HepG2 (cell line): Measurements from ENCODE around the gene RHEBL1. TPM values are rescaled to one million over a fixed set of nuclear protein-coding genes. Genes with fewer than 3 reads are reported as not detected.

Source experiments
- ATAC-seq: fragments of 200-7000 bp; cut with Tn5 transposase; 3 replicates; pipeline ENCODE4 v1.9.1; 2020; ENCODE audit warnings: mild to moderate bottlenecking, moderate library complexity
- BruUV-seq: library from RNA; stranded (reverse); fragments of 400-500 nt; replicated peaks from 2 replicates; lab custom pipeline; 2021; lab: Mats Ljungman, UMichigan
- CTCF ChIA-PET: fragments of 300-600 bp; formaldehyde crosslinking; extraction: SDS; loops from one replicate; lab custom pipeline; 2021; ENCODE audit warnings: low total read pairs, inconsistent platforms, low intra/inter-chr PET ratio; lab: Yijun Ruan, JAX
- POLR2A ChIA-PET: fragments of 350-600 bp; sonication (Branson Sonifier 250); formaldehyde crosslinking; loops from one replicate; lab custom pipeline; 2020; ENCODE audit warnings: antibody characterized with exemption, inconsistent platforms; lab: Yijun Ruan, JAX
- DNase-seq: peaks from one replicate; pipeline ENCODE4 v3.0.0-alpha.2; 2015; ENCODE audit warnings: low spot score
- FAIRE-seq: peaks from 3 replicates; lab custom pipeline; 2011; peaks lifted over from hg19 to GRCh38; lab: Jason Lieb, UNC
- H2AFZ ChIP-seq: one replicate; pipeline ENCODE4 v1.6.1; 2011; ENCODE audit warnings: low read length, inconsistent platforms
- H3K27ac ChIP-seq: fragments of 300-600 bp; 3 replicates; pipeline ENCODE4 v1.8.0; 2011; ENCODE audit warnings: mixed run types, mild to moderate bottlenecking, mixed read lengths, low read length, inconsistent platforms; ENCODE audit not compliant: insufficient read depth; ENCODE audit errors: extremely low read length
- H3K27me3 ChIP-seq, 2 experiments: fragments of 200-600 bp in 1 of 2; 2 replicates in 1 of 2; 3 replicates in 1 of 2; pipeline versions ENCODE4 v1.6.0 to v1.8.0; 2011; ENCODE audit warnings: low read length in 2 of 2, mild to moderate bottlenecking in 2 of 2, moderate library complexity in 2 of 2, inconsistent platforms in 1 of 2; ENCODE audit not compliant: insufficient read depth in 2 of 2, control insufficient read depth in 1 of 2
- H3K36me3 ChIP-seq, 2 experiments: fragments of 200-600 bp in 1 of 2; replicated peaks in 1 of 2; 2 replicates in 1 of 2; 3 replicates in 1 of 2; pipeline versions ENCODE4 v1.5.1 to v1.8.0; 2011; ENCODE audit warnings: low read length in 2 of 2, inconsistent platforms in 1 of 2; ENCODE audit not compliant: insufficient read depth in 2 of 2, control insufficient read depth in 1 of 2
- H3K4me1 ChIP-seq: 2 replicates; pipeline ENCODE4 v1.5.1; 2012; ENCODE audit warnings: low read length, inconsistent platforms; ENCODE audit not compliant: insufficient read depth
- H3K4me2 ChIP-seq: 2 replicates; pipeline ENCODE4 v1.6.0; 2011; ENCODE audit warnings: low read depth, low read length, inconsistent platforms
- H3K4me3 ChIP-seq, 3 experiments: fragments of 200-600 bp in 1 of 3; sonication (generic), shearing (Covaris generic) in 1 of 3; replicated peaks in 1 of 3; 2 replicates each; pipeline ENCODE4 v1.5.1; 2011 to 2016; ENCODE audit warnings: low read length in 3 of 3, inconsistent platforms in 2 of 3, low read depth in 2 of 3, mild to moderate bottlenecking in 2 of 3, control low read depth in 1 of 3, mixed read lengths in 1 of 3; ENCODE audit not compliant: insufficient read depth in 1 of 3
- H3K79me2 ChIP-seq: one replicate; pipeline ENCODE4 v1.6.1; 2011; ENCODE audit warnings: low read length, inconsistent platforms; ENCODE audit not compliant: insufficient read depth
- H3K9ac ChIP-seq: 2 replicates; pipeline ENCODE4 v1.6.0; 2011; ENCODE audit warnings: mild to moderate bottlenecking, low read depth, low read length, inconsistent platforms; ENCODE audit not compliant: insufficient read depth
- H3K9me3 ChIP-seq: 2 replicates; pipeline ENCODE4 v1.5.1; 2012; ENCODE audit warnings: mild to moderate bottlenecking, low read length
- H4K20me1 ChIP-seq: 2 replicates; pipeline ENCODE4 v1.6.0; 2011; ENCODE audit warnings: inconsistent platforms, mild to moderate bottlenecking, low read length, moderate library complexity; ENCODE audit not compliant: insufficient read depth
- AGO2 ChIP-seq: fragments of 200-400 bp; formaldehyde crosslinking; optimal IDR thresholded peaks from 2 replicates; pipeline ENCODE3; 2017; ENCODE audit warnings: mild to moderate bottlenecking, low read depth, low read length, moderate library complexity
- CREBL2 ChIP-seq: sonication (generic); formaldehyde crosslinking; IDR thresholded peaks from 2 replicates; pipeline ENCODE4 v1.8.1; 2023; ENCODE audit warnings: missing genetic modification reagents, mild to moderate bottlenecking, borderline replicate concordance
- SMAD3 ChIP-seq: sonication (generic); formaldehyde crosslinking; IDR thresholded peaks from 2 replicates; pipeline ENCODE4 v1.4.0; 2020; ENCODE audit warnings: missing genetic modification reagents
- ZMYM2 ChIP-seq: sonication (generic); formaldehyde crosslinking; IDR thresholded peaks from 2 replicates; pipeline ENCODE4 v1.8.0; 2022; ENCODE audit warnings: mild to moderate bottlenecking, missing genetic modification reagents
- ZNF224 ChIP-seq: sonication (generic); formaldehyde crosslinking; IDR thresholded peaks from 2 replicates; pipeline ENCODE4 v1.5.0; 2020; ENCODE audit warnings: mild to moderate bottlenecking, missing genetic modification reagents
- ZNF407 ChIP-seq: sonication (generic); formaldehyde crosslinking; IDR thresholded peaks from one replicate; pipeline ENCODE4 v1.5.1; 2020; ENCODE audit warnings: mild to moderate bottlenecking, missing genetic modification reagents; ENCODE audit errors: not compliant biosample characterization
- ZNF496 ChIP-seq: sonication (generic); formaldehyde crosslinking; IDR thresholded peaks from 2 replicates; pipeline ENCODE4 v1.8.1; 2023; ENCODE audit warnings: mild to moderate bottlenecking, moderate library complexity, missing genetic modification reagents; ENCODE audit not compliant: insufficient replicate concordance
- ZNF598 ChIP-seq: sonication (generic); formaldehyde crosslinking; IDR thresholded peaks from 2 replicates; pipeline ENCODE4 v1.5.1; 2020; ENCODE audit warnings: mild to moderate bottlenecking, missing genetic modification reagents, borderline replicate concordance
- WGBS: methylation state at CpG from one replicate; pipeline ENCODE4 v1.1.6; 2017; ENCODE audit warnings: low lambda C conversion rate; 5-methylcytosine and 5-hydroxymethylcytosine counted together
- in situ Hi-C: cut with HindIII; loops from 2 replicates; pipeline ENCODE4 v1.10.0; 2017; ENCODE audit warnings: low pct_unique_long_range_greater_than_20kb; ENCODE audit not compliant: extremely low pct_ligation_motif_present
- intact Hi-C: fragments of 100-400 bp; cut with micrococcal nuclease; formaldehyde crosslinking; loops from one replicate; pipeline ENCODE4 v1.10.0; 2022; ENCODE audit not compliant: unreplicated experiment
- polyA plus RNA-seq, 8 experiments: library from polyadenylated mRNA; depleted of rRNA in 3 of 8; stranded (reverse) in 7 of 8; unstranded in 1 of 8; fragments of >200 nt; fragmentation: Illumina TruSeq in 4 of 8; extraction: Trizol in 4 of 8; gene quantifications; 2 replicates each; pipeline versions ENCODE4 v1.2.1 to v1.2.3, GENCODE V29; 2011 to 2016; ENCODE audit warnings: low read depth in 4 of 8, missing spikeins in 1 of 8, mixed read lengths in 1 of 8; ENCODE audit not compliant: insufficient read depth in 1 of 8
- total RNA-seq, 5 experiments: library from RNA; depleted of rRNA; stranded (reverse); fragments of >200 nt; fragmentation: Illumina TruSeq; extraction: Trizol; gene quantifications; 2 replicates each; pipeline ENCODE4 v1.2.3, GENCODE V29; 2016; ENCODE audit warnings: low read depth in 1 of 5

Gene RHEBL1
- total and polyA plus RNA-seq, 2 of the 13 experiments (the other 11 are each of a cell fraction or from before 2014, with no cell fraction given), result 1.4 to 2.5 TPM

GRCh38 chr12:49022558-49023178 lies 47.1 kb downstream of the RHEBL1 start:
- H3K4me2 ChIP-seq, result no peak overlapping the region
- peaks cover 5% of the 10 kb centered on the region for H3K79me2 ChIP-seq
- no peaks in the 10 kb centered on the region for H3K27me3 ChIP-seq
- WGBS, result 96% methylated on average over 15 of the region's 15 CpGs
- H3K9me3 ChIP-seq, result no peaks in the 10 kb centered on the region
- H3K36me3 ChIP-seq, result peaks cover 26 to 50% of the 10 kb centered on the region in 2 experiments
- H3K4me1 ChIP-seq, result peaks cover 10% of the 10 kb centered on the region
- TF ChIP-seq AGO2, result peak; percentile 32
- TF ChIP-seq SMAD3 (CRISPR knock-in tag), result no peak
- no peak overlapping the region for H3K4me3 ChIP-seq
- no peak overlapping the region for H3K9ac ChIP-seq
- intact Hi-C loops (no loop called here), in situ Hi-C loops (no loop called here)
- no peak overlapping the region for H3K27ac ChIP-seq
- no peak overlapping the region for H2AFZ ChIP-seq
- FAIRE-seq, result no peak
- CTCF ChIA-PET, result no interaction called here
- ATAC-seq, result no peak
- BruUV-seq, result no TSS peak
- POLR2A ChIA-PET, result interaction anchor here (1.1 kb wide), 1 partner anchor 26 kb away, joined by 3 read pairs; no protein-coding TSS in a partner anchor
- no peak for DNase-seq
- no peaks in the 10 kb centered on the region for H4K20me1 ChIP-seq

GRCh38 chr12:49021292-49021915 lies 48.4 kb downstream of the RHEBL1 start:
- no peak overlapping the region for H3K4me3 ChIP-seq
- TF ChIP-seq ZNF224 (CRISPR knock-in tag) (no peak), ZMYM2 (CRISPR knock-in tag) (no peak), ZNF407 (CRISPR knock-in tag) (no peak), ZNF598 (CRISPR knock-in tag) (no peak), ZNF496 (CRISPR knock-in tag) (no peak), CREBL2 (no peak), AGO2 (peak; percentile 57)
- TF ChIP-seq, all 625 proteins: peak for 1
- Histone ChIP-seq H3K4me1 (peaks cover 20% of the 10 kb centered on the region), H3K79me2 (peaks cover 6% of the 10 kb centered on the region), H2AFZ (no peak overlapping the region), H3K9me3 (no peaks in the 10 kb centered on the region), H3K36me3 (peaks cover 21 to 41% of the 10 kb centered on the region in 2 experiments), H4K20me1 (no peaks in the 10 kb centered on the region), H3K4me2 (no peak overlapping the region), H3K9ac (no peak overlapping the region), H3K27ac (no peak overlapping the region), H3K27me3 (no peaks in the 10 kb centered on the region)
- ChIA-PET POLR2A (interaction anchor here (1.1 kb wide), 1 partner anchor 25 kb away, joined by 3 read pairs; no protein-coding TSS in a partner anchor), CTCF (no interaction called here)
- intact Hi-C loops, result no loop called here
- no peak for DNase-seq
- no peak for FAIRE-seq
- in situ Hi-C loops, result no loop called here
- no TSS peak for BruUV-seq
- WGBS, result 97% methylated on average over 6 of the region's 11 CpGs
- no peak for ATAC-seq
